ENCODE data around the gene LGALS4. TPM values are rescaled to one million over a fixed set of nuclear protein-coding genes. Genes with fewer than 3 reads are reported as not detected.
"Not testable (repeated sequence)": the region's sequence is repeated elsewhere in the genome, so short reads cannot be mapped to it uniquely, and the experiment has no call there.

LGALS4 gene
- total RNA-seq, 2 donors from 2014 or later, result 1.2 to 1.7 TPM

DNA sequence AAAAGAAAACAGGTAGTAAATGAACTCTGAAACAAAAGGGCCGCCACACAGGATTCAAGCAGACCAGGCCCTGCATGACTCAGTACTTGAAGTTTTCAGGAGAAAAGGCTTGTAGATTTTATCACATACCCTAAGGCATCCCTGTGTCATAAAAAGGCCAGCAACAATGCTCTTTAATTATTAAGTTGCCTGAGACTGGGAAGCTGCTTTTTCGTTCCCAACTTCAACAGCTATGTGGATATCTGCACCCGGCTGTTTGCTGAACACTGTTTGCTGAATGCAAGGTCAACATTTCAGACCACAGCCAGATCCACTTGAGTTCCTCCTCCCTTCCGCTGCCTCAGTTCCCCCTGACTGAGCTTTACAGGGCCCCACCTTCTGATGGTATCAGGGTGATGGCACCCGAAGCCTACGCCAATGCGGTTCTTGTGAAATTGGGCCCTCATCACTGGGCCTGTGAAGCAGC lies 24.9 kb upstream of the LGALS4 start:
- H3K4me1 Mint-ChIP-seq, result peaks cover 32% of the 10 kb centered on the region
- no peaks in the 10 kb centered on the region for H3K27me3 Mint-ChIP-seq
- H3K36me3 Mint-ChIP-seq (ENCODE audit: low read depth), result peaks cover 75% of the 10 kb centered on the region
- no peaks in the 10 kb centered on the region for H3K9me3 Mint-ChIP-seq
- no peak overlapping the region for H3K27ac Mint-ChIP-seq
- H3K4me3 Mint-ChIP-seq, result no peak overlapping the region
- no peak for ATAC-seq (replicated peaks)

DNA sequence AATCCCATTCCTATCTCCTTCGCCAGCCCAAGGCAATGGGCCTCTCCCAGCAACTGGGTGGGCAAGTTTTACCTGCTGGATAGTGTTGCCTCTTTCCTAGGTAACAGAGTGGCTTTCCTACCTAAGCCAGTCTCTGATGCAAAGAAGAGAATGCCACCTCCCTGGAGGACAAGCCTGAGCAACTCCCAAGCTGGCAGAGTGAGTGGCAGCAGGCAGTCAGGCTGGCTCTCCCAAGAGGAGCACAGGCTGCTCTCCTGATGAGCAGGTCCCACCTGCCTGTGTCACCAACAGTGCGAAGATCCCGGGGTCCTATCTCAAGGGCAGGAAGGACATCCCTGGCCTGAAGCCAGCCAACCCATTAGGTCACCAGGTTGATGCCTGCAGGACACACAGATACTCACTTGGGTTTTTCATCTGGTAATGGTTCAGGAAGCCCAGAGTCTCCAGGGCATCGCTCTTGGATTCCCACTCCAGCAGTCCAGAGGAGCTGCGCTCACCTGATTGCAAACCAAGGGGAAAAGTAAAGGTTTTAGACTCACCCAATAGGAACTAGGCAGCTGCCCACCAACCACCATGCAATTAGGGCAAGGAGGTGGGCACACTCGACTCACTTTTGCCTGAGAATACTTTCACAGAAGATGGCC lies 24.4 kb upstream of the LGALS4 start:
- no peaks in the 10 kb centered on the region for H3K27me3 Mint-ChIP-seq
- H3K4me1 Mint-ChIP-seq, result peaks cover 27% of the 10 kb centered on the region
- H3K4me3 Mint-ChIP-seq, result no peak overlapping the region
- no peaks in the 10 kb centered on the region for H3K9me3 Mint-ChIP-seq
- H3K27ac Mint-ChIP-seq, result peak overlapping the region; percentile 28
- no peak for ATAC-seq (replicated peaks)
- peaks cover 70% of the 10 kb centered on the region for H3K36me3 Mint-ChIP-seq (ENCODE audit: low read depth)

DNA sequence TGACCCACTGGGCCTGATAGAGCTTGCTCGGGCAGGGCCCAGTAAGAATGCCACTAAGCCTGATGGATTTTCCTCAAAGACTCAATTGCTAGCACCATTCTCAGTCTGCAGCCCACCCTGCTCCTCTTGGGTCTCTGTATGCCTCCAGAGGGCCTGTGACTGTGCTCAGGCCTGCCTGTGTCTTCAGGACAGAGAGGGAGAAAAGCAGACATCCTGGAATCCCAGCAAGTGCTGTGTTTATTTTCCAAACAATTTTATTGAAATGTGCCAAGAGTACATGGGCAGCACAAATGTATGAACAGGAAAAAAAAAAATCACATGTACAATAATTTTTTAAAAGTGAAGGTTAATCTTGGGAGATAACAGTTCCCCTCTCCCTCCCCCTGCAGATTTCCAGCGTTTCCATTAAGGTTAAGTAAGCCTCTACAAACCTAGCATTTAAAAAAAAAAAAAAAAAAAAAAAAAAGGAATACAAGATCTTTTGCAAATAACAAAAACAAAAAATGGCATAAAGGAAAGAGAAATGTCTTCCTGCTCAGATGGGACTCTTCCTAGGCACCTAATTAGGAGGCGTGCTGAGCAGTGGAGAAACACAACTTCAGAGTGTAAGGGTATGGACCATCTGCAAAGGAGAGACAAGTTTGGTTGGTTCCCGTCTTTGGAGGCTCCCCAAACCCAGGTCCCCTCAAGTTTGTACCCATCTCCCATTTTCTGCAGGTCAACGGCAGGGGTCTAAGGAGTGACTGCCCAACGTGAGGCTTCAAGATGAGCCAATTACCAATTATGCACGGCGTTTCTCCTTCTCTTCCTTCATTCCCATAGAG lies 23.6 kb upstream of the LGALS4 start:
- no peaks in the 10 kb centered on the region for H3K9me3 Mint-ChIP-seq
- no peak overlapping the region for H3K27ac Mint-ChIP-seq
- H3K4me3 Mint-ChIP-seq, result no peak overlapping the region
- H3K27me3 Mint-ChIP-seq, result no peaks in the 10 kb centered on the region
- ATAC-seq (replicated peaks), result no peak
- H3K36me3 Mint-ChIP-seq (ENCODE audit: low read depth), result peaks cover 70% of the 10 kb centered on the region
- H3K4me1 Mint-ChIP-seq, result peaks cover 26% of the 10 kb centered on the region

DNA sequence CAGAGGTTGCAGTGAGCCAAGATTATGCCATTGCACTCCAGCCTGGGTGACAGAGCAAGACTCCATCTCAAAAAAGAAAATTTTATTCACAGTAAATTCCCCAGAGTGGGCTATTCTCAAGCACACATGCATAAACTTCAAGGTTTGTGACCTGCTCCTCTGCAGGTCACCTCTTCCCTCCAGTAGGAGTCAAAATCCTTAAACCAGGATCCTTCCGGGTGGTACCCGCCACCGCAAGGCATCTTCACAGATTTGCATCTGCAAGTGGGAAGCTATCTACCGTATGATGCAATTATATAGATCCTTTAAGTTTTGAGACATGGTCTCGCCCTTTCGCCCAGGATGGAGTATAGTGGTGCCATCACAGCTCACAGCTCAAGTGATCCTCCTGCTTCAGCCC lies 21.8 kb upstream of the LGALS4 start:
- Mint-ChIP-seq H3K9me3 (no peaks in the 10 kb centered on the region), H3K4me3 (no peak overlapping the region), H3K27ac (no peak overlapping the region), H3K36me3 (ENCODE audit: low read depth) (peaks cover 70% of the 10 kb centered on the region), H3K4me1 (peaks cover 21% of the 10 kb centered on the region), H3K27me3 (no peaks in the 10 kb centered on the region)
- no peak for ATAC-seq (replicated peaks)

DNA sequence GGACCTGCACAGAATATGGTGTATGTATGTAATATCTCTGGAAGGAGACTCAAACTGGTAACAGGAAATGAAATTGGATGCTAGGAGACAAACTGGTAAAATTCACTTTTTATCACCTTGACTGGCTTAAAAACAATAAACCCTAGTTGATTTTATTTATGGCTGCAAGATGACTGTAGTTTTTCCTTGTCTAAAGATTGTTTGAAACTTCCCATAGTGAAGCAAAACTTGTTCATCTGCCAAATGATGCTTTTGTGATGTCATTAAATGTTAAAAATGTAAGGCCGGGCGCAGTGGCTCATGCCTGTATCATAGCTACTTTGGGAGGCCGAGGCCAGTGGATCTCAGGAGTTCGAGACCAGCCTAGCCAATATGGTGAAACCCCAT lies 21.4 kb upstream of the LGALS4 start:
- H3K4me3 Mint-ChIP-seq, result no peak overlapping the region
- H3K27me3 Mint-ChIP-seq, result no peaks in the 10 kb centered on the region
- peaks cover 18% of the 10 kb centered on the region for H3K4me1 Mint-ChIP-seq
- peaks cover 68% of the 10 kb centered on the region for H3K36me3 Mint-ChIP-seq (ENCODE audit: low read depth)
- ATAC-seq (replicated peaks), result no peak
- H3K27ac Mint-ChIP-seq, result no peak overlapping the region
- H3K9me3 Mint-ChIP-seq, result no peaks in the 10 kb centered on the region

DNA sequence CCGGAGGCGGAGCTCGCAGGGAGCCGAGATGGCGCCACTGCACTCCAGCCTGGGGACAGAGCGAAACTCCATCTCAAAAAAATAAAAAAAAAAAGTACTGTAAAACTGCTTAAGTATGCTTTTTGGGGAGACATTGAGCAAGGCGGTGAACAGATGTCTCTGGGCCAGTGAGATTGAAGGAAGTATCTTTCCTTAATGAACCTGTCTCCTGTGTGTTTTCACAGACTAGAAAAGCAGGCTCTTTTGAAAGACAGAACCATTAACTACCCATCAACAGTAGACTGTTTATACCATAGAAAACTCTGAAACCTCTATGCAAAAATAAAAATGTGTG lies 20.3 kb upstream of the LGALS4 start:
- Mint-ChIP-seq H3K27me3 (no peaks in the 10 kb centered on the region), H3K4me1 (peaks cover 12% of the 10 kb centered on the region), H3K4me3 (no peak overlapping the region), H3K9me3 (no peaks in the 10 kb centered on the region), H3K27ac (no peak overlapping the region), H3K36me3 (ENCODE audit: low read depth) (peaks cover 67% of the 10 kb centered on the region)
- no peak for ATAC-seq (replicated peaks)

DNA sequence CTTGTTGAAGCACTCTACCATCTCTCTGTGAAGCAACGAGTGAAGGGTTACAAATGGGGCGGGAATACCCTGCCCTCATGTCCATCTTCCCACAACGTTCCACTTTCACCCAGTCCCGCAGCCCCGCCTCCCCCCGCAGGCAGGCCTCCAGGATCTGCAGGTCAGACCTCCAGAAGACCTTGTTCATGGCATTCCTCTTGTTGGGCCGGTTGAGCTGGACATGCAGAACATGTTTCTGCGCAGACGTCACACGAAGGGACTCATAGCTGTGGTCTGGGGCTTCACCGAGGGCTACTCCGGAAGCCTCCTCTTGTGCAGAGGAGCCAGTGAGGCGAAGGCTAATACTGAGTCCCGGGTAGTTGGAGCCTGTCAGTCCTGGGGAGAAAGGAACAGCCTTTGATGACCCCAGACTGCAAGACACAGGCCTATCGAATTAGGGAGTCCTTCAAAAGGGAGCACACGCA lies 18.4 kb upstream of the LGALS4 start:
- peaks cover 20% of the 10 kb centered on the region for H3K4me1 Mint-ChIP-seq
- H3K27ac Mint-ChIP-seq, result peak overlapping the region; percentile 97
- peaks cover 67% of the 10 kb centered on the region for H3K36me3 Mint-ChIP-seq (ENCODE audit: low read depth)
- peak overlapping the region; percentile 95 for H3K4me3 Mint-ChIP-seq
- no peaks in the 10 kb centered on the region for H3K27me3 Mint-ChIP-seq
- H3K9me3 Mint-ChIP-seq, result no peaks in the 10 kb centered on the region
- ATAC-seq (replicated peaks), result peak; percentile 72

DNA sequence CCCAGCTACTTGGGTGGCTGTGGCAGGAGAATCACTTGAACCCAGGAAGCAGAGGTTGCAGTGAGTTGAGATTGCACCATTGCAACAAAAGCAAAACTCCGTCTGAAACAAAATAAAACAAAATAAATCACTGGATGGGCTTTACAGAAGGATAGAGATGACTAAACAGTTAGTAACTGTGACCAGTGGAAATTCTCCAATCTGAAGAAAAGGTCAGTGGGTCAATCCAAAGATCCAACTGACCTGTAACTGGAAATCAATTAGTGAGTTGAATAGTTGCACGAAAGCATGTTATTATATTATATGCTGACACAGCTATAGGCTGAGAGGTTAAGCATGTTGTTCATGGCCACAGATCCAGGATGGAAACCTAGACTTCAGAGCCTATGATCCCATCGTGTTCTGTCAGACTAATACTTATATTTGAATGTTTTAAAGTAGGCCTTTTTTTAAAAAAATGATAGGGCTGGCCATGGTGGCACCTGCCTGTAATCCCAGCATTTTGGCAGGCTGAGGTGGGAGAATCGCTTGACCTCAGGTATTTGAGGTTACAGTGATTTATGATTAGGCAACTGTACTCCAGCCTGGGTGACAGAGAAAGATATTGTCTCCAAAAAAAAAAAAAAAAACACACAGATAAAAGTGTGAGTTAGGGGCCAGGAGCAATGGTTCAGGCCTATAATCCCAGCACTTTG lies 17.4 kb upstream of the LGALS4 start:
- H3K36me3 Mint-ChIP-seq (ENCODE audit: low read depth), result peaks cover 57% of the 10 kb centered on the region
- peaks cover 20% of the 10 kb centered on the region for H3K4me1 Mint-ChIP-seq
- H3K27ac Mint-ChIP-seq, result no peak overlapping the region
- H3K27me3 Mint-ChIP-seq, result no peaks in the 10 kb centered on the region
- H3K4me3 Mint-ChIP-seq, result peak overlapping the region; percentile 95
- no peak for ATAC-seq (replicated peaks)
- H3K9me3 Mint-ChIP-seq, result no peaks in the 10 kb centered on the region

DNA sequence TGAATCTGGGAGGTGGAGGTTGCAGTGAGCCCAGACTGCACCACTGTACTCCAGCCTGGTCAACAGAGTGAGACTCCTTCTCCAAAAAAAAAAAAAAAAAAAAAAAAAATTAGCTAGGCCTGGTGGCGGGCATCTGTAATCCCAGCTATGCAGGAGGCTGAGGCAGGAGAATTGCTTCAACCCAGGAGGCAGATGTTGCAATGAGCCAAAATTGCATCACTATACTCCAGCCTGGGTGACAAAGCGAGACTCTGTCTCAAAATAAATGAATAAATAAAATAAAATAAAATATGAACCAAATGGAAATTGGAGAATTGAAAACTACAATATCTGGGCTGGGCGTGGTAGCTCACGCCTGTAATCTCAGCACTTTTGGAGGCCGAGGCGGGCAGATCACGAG lies 16.5 kb upstream of the LGALS4 start:
- not testable (repeated sequence) for H3K9me3 Mint-ChIP-seq; ATAC-seq (replicated peaks); H3K27ac Mint-ChIP-seq; H3K4me3 Mint-ChIP-seq; H3K27me3 Mint-ChIP-seq
- H3K36me3 Mint-ChIP-seq (ENCODE audit: low read depth), result peaks cover 66% of the 10 kb centered on the region
- H3K4me1 Mint-ChIP-seq, result peaks cover 20% of the 10 kb centered on the region

DNA sequence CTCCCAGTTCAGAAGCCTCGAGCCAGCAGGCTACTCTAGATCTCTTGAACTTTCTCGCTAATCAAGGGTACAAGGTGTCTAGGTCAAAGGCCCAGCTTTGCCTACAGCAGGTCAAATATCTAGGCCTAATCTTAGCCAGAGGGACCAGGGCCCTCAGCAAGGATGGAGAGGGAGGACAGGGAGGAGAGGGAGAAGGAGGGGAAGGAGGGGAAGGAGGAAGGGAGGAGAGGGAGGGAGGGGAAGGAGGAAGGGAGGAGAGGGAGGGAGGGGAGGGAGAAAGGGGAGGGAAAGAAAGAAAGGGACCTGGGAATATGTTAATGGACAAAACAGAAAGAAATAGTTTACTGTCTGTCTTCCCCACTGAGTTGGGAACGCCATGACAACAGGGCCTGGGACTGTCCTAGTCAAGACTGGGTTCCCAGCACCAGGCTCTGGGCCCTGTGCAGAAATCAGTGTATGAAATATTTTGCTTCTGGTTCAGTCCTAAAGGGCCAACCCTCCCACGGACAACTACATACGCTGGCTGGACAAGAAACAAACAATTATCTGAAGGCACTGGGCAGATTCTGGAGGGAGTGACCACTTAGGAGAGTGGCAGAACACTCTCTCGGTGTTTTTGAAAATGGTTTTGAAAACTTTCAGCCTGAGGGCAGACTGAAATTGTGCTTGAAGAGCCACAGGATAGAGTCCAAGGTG lies 14.3 kb upstream of the LGALS4 start:
- Mint-ChIP-seq H3K4me1 (peaks cover 18% of the 10 kb centered on the region), H3K36me3 (ENCODE audit: low read depth) (peaks cover 82% of the 10 kb centered on the region), H3K27ac (peak overlapping the region; percentile 43), H3K4me3 (no peak overlapping the region), H3K9me3 (no peaks in the 10 kb centered on the region), H3K27me3 (no peaks in the 10 kb centered on the region)
- no peak for ATAC-seq (replicated peaks)

DNA sequence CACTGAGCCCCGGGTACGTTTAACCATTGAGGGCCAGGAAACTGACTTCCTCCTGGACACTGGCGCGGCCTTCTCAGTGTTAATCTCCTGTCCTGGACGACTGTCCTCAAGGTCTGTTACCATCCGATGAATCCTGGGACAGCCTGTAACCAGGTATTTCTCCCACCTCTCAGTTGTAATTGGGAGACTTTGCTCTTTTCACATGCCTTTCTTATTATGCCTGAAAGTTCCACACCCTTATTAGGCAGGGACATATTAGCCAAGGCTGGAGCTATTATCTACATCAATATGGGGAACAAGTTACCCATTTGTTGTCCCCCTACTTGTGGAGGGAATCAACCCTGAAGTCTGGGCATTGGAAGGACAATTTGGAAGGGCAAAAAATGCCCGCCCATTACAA lies 13.2 kb upstream of the LGALS4 start:
- not testable (repeated sequence) for H3K4me3 Mint-ChIP-seq; H3K9me3 Mint-ChIP-seq; ATAC-seq (replicated peaks); H3K27ac Mint-ChIP-seq; H3K27me3 Mint-ChIP-seq
- Mint-ChIP-seq H3K4me1 (peaks cover 13% of the 10 kb centered on the region), H3K36me3 (ENCODE audit: low read depth) (peaks cover 72% of the 10 kb centered on the region)

DNA sequence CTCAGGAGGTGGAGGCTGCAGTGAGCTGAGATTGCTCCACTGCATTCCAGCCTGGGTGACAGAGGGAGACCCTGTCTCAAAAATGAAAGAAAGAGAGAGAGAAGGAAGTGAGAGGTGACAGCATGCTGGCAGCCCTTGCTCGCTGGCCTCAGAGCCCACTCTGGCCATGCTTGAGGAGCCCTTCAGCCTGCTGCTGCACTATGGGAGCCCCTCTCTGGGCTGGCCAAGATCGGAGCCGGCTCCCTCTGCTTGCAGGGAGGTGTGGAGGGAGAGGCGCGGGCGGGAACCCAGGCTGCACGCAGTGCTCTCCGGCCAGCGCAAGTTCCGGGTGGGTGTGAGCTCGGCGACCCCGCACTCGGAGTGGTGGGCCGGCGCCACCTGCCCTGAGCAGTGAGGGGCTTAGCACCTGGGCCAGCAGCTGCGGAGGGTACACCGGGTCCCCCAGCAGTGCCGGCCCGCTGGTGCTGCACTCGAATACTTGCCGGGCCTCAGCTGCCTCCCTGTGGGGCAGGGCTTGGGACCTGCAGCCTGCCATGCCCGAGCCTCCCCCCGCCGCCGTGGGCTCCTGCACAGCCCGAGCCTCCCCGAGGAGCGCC lies 8.6 kb upstream of the LGALS4 start:
- not testable (repeated sequence) for H3K4me3 Mint-ChIP-seq; H3K9me3 Mint-ChIP-seq; H3K27me3 Mint-ChIP-seq; H3K27ac Mint-ChIP-seq; ATAC-seq (replicated peaks); H3K4me1 Mint-ChIP-seq
- peaks cover 55% of the 10 kb centered on the region for H3K36me3 Mint-ChIP-seq (ENCODE audit: low read depth)

DNA sequence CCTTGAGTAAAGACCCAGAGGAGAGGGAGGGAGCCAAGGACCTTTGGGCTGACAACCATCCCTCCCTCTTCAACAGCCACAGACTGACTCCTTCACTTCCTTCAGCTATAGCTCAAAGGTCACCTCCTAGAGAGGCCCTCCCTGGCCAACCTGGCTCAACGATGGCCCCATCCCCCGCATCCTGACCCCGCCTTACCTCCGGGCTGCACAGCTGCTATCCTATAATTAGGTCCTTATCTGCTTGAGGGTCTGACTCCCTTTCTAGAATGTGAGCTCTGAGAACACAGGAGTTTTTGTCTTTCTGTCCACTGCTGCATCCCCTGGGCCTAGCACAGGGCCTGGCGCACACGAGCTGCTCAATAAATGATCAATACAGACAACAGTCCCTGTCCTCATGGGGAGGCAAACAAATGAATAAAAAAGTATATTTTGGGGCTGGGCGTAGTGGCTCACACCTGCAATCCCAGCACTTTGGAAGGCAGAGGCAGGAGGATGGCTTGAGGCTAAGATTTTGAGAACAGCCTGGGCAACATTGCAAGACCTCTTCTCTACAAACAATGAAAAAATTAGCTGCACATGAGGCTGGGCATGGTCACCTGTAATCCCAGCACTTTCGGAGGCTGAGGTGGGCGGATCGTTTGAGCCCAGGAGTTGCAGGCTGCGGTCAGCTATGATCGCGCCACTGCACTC lies 6.6 kb upstream of the LGALS4 start:
- Mint-ChIP-seq H3K4me3 (no peak overlapping the region), H3K9me3 (no peaks in the 10 kb centered on the region)
- ATAC-seq (replicated peaks), result no peak

DNA sequence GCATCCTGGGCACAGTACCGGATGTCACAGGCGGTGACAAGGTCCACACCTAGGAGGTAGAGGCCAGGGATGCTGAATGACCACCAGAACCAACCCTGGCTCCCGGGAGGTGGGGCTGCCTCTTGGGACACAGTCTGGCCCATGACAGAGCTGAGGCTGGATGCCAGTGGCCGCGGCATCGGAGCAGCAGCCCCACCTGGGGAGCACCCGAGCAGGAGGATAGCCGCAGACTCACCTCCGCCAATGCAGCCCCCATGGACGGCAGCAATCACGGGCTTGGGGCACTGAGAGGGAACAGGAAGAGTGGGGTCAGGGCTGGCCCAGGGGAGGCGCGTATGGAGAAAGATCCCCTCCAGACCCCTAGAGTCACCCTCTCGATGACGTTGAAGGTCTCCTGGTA lies 4.3 kb upstream of the LGALS4 start:
- no peak overlapping the region for H3K4me3 Mint-ChIP-seq

More for the DNA sequence above, 6.6 kb upstream of the LGALS4 start:
- Mint-ChIP-seq H3K36me3 (ENCODE audit: low read depth) (peaks cover 58% of the 10 kb centered on the region), H3K4me1 (peaks cover 7% of the 10 kb centered on the region), H3K27me3 (no peaks in the 10 kb centered on the region), H3K27ac (no peak overlapping the region)

More for the DNA sequence above, 4.3 kb upstream of the LGALS4 start:
- no peaks in the 10 kb centered on the region for H3K9me3 Mint-ChIP-seq
- peaks cover 7% of the 10 kb centered on the region for H3K4me1 Mint-ChIP-seq
- H3K27me3 Mint-ChIP-seq, result no peaks in the 10 kb centered on the region
- peaks cover 39% of the 10 kb centered on the region for H3K36me3 Mint-ChIP-seq (ENCODE audit: low read depth)
- no peak for ATAC-seq (replicated peaks)
- H3K27ac Mint-ChIP-seq, result no peak overlapping the region

Measured in activated T-helper 17 cell treated with anti-CD3 and anti-CD28 coated beads, Interleukin-2, amount 50 U/mL, for 72 hours (primary cell).